ENCODE results near the gene CNIH2. TPM values are rescaled to one million over a fixed set of nuclear protein-coding genes. Genes with fewer than 3 reads are reported as not detected.

CNIH2 gene
- total RNA-seq, 1 donor from 2014 or later: 1.3 TPM

DNA sequence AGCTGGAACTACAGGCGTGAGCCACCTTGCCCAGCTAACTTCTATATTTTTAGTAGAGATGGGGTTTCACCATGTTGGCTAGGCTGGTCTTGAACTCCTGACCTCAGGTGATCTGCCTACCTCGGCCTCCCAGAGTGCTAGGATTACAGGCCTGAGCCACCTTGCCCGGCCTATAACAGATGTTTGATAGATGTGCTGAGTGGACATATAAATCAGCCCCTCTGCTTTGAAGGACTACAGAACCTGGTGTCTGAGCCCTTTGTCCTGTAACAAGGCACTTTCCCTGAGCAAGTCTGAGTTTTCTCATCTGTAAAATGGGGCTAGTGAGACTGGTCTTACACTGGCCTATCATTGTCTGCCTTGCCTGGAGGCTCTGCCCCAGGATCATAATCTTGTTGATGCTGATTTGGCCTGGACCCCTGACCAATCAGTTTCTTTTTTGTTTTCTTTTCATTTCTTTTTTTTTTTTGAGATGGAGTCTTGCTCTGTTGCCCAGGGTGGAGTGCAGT lies 51.2 kb downstream of the CNIH2 start:
- DNase-seq (ENCODE audit: low read depth): no peak

DNA sequence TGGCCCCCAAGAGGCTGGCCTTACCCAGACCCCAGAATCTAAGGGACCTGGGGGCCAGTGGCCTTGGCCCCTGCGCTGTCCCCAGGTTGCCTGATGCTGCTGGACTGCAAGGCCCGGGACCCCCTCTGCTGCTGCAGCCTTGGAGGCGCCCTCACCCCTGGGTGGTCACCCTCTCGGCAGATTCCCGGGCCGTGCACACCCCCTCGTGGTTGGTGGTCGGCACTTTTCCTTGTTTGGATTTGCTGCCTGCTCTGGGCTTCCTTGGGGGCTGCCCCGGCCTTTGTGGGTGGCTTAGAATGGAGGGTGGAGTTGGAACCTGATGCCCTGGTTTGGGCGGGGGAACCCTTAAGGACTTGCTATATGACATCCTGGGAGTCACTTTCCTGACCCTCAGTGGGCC lies 53.0 kb downstream of the CNIH2 start:
- DNase-seq (ENCODE audit: low read depth): no peak

DNA sequence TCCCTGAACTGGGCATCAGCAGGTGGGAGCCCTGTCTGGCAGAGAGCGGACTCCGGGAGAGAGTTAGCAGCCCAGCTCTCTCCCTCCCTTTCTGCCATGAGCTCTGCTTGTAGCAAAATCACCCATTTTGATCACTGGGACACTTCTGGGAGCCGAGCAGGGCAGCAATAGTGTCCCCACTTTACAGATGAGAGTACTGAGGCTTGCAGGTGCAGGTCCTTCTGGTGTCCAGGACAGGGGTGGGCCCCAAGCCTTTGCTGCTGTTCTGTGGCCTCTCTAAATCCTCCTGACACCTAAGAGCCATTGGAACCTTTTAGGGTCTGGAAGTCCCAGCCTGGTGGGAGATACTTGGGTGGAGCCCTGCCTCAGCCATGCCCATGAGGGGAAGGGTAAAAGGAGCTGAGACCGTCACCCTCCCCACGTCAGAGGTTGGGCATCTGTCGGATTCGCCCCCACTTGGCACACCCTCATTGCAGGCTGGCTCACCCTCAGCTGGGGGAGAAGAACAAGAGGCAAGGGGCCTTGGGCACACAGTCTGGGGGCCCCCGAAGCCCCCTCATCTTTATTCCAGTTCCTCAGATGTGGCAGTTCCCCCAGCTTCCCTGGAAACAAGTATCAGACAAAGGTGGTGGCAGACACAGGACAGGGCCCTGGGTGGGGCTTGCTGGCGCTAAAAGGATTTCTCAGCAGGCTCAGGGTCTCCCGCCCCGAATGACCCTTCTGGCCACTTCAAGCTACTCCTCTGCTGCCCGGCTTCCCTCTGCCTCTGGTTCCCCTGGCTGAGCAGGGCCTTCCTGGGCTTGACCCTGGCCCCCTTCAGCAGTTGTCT lies 53.8 kb downstream of the CNIH2 start:
- no peak for DNase-seq (ENCODE audit: low read depth)

DNA sequence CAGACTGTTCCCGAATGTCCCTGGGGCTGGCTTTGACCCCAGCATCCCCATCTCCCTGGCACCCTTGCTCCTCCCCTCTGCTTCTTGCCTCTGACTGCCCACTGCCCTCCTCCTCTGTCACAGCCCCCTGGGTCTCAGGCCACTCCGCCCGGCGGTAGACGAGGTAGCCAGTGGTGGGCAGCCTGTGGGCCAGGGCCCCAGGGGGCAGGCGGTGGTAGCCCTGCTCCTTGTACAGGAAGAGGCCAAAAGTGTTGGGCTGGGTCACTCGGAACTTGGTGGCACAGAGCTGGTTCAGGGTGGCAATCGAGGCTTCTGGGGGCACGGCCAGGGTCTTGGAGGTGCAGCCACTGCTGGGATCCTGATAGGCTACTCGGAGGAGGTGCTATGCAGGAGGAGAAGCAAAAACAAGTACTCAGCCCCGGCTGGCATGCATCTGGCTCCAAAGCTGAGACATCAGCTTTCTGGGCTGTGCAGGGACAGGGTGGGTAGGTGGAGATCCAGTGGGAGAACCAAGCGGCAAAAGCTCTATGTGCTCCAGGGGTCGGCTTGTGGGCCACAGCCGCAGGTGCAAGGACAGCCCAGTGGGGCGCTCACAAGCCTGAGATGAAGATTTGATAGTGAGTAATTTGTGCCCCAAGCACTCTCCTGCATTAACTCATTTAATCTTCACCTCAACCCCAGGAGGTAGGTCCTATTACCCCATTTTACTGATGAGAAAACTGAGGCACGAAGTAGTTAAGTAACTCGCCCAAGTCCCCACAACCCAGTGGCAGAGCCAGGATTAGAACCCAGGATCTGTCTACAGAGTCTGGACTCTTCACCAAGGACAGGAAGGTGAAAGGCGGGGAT lies 54.6 kb downstream of the CNIH2 start:
- no peak for DNase-seq (ENCODE audit: low read depth)

DNA sequence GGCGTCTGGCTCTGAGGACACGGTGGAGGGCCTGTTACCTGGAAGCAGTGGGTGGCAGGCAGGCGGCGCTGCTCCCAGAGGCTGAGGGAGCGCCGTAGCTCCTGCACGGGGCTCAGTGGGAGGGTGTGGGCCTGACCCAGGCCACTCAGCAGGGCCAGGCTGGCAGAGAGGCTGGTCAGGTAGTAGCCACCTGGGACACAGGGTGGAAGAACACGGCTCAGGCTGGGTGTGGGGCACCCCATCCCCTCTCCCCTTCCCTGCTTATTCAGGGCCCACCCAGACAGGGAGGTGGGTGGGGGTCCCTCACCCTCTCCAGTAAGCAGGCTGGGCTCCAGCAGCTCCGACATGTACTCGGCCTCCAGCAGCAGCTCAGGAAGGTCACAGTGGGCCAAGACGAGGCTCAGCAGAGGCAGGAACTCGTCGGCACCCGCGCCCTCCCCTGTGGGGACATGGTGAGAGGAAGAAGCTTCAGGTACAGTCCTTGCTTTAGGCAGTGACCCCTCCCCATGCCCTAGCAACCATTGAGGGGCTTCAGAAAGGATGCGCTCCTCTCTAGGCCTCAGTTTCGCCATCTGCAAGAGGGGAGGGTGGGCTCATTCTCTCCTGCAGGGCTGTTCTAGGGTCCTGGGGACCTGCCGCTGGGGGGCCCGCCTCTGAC lies 55.4 kb downstream of the CNIH2 start:
- DNase-seq (ENCODE audit: low read depth): no peak

Other genes starting within 250 kb of the CNIH2 start
- not detected in 2 replicates for gene GAL3ST3, start 229.0 kb upstream of the CNIH2 start, total RNA-seq
- gene SF3B2, start 225.8 kb upstream of the CNIH2 start, total RNA-seq: 115 and 134 TPM in 2 replicates
- 25.4 and 26.6 TPM in 2 replicates for gene PACS1, start 207.9 kb upstream of the CNIH2 start, total RNA-seq
- 37.6 and 49.9 TPM in 2 replicates for gene KLC2, start 20.5 kb upstream of the CNIH2 start, total RNA-seq
- 143 and 146 TPM in 2 replicates for gene RAB1B, start 9.5 kb upstream of the CNIH2 start, total RNA-seq
- 115 and 165 TPM in 2 replicates for gene YIF1A, start 11.0 kb downstream of the CNIH2 start, total RNA-seq
- gene TMEM151A, start 13.7 kb downstream of the CNIH2 start, total RNA-seq: 0.08 and 0.26 TPM in 2 replicates
- gene CD248, start 38.9 kb downstream of the CNIH2 start, total RNA-seq: not detected in 2 replicates
- gene RIN1, start 58.3 kb downstream of the CNIH2 start, total RNA-seq: 32.3 and 43.9 TPM in 2 replicates
- 45.9 and 56.1 TPM in 2 replicates for gene BRMS1, start 66.9 kb downstream of the CNIH2 start, total RNA-seq
- gene B4GAT1, start 69.5 kb downstream of the CNIH2 start, total RNA-seq: 60.3 and 69.3 TPM in 2 replicates
- gene SLC29A2, start 93.6 kb downstream of the CNIH2 start, total RNA-seq: 4.5 and 8.5 TPM in 2 replicates
- gene NPAS4, start 142.9 kb downstream of the CNIH2 start, total RNA-seq: not detected in 2 replicates
- gene MRPL11, start 160.7 kb downstream of the CNIH2 start, total RNA-seq: 23.1 and 27.9 TPM in 2 replicates
- 5.5 and 9.3 TPM in 2 replicates for gene PELI3, start 188.7 kb downstream of the CNIH2 start, total RNA-seq
- 52.7 TPM in 2 replicates for gene DPP3, start 202.3 kb downstream of the CNIH2 start, total RNA-seq
- gene BBS1, start 232.5 kb downstream of the CNIH2 start, total RNA-seq: 29.5 and 39.6 TPM in 2 replicates

Data from myocyte (in vitro differentiated cells).